ENCODE measurements around the gene PAGE2. TPM values are rescaled to one million over a fixed set of nuclear protein-coding genes. Genes with fewer than 3 reads are reported as not detected.

PAGE2 gene, protein sequence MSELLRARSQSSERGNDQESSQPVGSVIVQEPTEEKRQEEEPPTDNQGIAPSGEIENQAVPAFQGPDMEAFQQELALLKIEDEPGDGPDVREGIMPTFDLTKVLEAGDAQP
- not detected in 2 replicates for total RNA-seq

DNA sequence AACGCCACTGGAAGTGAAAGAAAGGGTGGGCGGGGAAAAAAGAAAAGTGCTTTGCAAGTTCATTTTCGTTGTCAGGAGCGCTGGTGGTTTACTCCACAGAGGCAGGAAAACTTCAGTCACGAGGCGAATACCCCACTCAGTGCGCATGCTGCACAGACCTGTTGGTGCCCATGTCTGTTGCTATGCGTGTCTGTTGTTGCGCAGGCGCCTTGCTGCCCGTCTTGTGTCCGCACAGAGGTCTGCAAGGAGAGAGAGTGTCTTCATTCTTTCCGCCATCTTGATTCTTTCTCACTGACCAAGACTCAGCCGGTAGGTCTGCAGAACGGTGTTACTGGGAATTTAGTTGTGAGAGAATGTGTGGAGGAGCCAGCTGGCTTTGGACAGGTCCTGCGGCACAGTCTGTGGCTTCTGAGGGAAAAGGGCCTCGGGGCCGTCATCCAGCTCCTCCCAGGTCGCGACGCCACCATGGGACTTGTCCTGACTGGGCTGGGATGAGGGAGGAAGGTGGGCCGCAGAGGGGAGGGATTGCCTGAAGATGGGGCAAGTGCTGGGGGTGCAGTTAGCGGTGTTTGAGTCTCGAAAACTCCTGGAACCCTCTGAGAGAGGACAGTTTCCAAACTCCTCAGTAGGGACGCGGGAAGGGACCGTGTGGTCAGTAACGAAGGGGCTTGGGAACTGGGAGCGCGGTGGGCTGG, at the start of gene PAGE2:
PAGE2 (plus strand) TSS at position 224 of the 695 bp plus-strand sequence. CDS start 1,003 bp downstream, outside the sequence.

DNA sequence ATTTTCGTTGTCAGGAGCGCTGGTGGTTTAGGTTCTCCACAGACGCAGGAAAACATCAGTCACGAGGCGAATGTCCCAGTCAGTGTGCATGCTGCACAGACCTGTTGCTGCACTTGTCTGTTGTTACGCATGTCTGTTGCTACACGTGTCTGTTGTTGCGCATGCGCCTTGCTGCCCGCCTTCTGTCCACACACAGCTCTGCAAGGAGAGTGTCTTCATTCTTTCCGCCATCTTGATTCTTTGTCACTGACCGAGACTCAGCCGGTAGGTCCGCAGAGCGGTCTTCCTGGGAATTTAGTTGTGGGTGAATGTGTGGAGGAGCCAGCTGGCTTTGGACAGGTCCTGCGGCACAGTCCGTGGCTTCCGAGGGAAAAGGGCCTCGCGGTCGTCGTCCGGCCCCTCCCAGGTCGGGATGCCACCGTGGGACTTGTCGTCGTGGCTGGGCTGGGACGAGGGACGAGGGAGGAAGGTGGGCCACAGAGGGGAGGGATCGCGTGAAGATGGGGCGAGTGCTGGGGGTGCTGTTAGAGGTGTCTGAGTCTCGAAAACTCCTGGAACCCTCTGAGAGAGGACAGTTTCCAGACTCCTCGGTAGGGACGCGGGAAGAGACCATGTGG, 13.9 kb upstream of the PAGE2 start, which contains the start of gene PAGE2B:
PAGE2B (plus strand) TSS at position 180 of the 617 bp plus-strand sequence. CDS start 1,012 bp downstream, outside the sequence.

Other genes starting within 250 kb of the PAGE2 start
- 0.43 and 2.9 TPM in 2 replicates for gene TRO, start 168.2 kb upstream of the PAGE2 start, total RNA-seq
- gene PFKFB1, start 94.8 kb upstream of the PAGE2 start, total RNA-seq = under 0.01 TPM in 2 replicates
- gene APEX2, start 88.7 kb upstream of the PAGE2 start, total RNA-seq = 5.1 and 5.7 TPM in 2 replicates
- not detected in 2 replicates for gene ALAS2, start 58.0 kb upstream of the PAGE2 start, total RNA-seq
- not detected in 2 replicates for gene PAGE2B, start 14.0 kb upstream of the PAGE2 start, total RNA-seq
- not detected in 2 replicates for gene PAGE5, start 131.3 kb downstream of the PAGE2 start, total RNA-seq
- gene PAGE3, start 175.9 kb downstream of the PAGE2 start, total RNA-seq = not detected in 2 replicates